ENCODE measurements around the gene CRTAC1.

Gene CRTAC1

DNA sequence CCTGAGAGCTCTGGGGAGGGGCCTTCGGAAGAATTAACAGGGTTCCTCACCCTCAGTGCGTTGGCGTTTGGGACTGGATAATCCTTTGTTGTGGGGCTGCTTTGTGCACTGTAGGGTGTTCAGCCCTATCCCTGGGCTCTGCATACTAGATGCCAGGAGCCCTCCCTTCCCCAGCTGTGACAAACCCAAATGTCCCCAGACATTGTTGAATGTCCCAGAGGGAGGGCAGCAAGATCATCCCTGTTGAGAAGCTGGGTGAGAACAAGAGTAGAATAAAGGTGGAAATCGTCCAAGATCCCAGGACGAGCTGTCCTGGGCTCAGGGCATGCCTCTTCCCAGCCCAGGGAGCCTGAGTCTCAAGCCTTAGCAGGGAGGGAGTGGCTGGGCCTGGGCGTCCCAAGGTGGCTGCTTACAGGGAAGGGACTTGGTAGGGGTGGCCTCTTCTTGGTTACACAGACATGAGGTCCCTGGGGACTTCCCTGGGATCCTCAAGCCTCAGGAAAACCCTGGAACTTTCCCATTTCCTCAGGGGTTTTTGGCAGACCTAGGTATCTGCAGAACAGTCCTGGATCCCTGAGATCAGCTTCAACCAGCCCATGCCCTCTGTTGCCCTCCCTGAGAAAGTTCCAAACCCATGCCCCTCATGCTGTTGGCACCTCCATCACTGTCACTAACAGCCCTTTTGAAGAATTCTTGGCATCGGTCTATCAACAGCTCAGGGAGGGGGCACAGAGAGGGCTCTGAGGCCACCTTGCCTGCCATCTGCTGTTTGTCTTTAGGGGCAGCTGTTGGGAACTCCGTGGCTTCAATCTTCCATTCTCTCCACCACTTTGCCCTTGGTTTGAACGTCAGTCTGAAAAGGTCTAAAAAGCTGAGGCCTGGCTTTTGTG, 127.0 kb downstream of the CRTAC1 start:
- TF ChIP-seq, protein P1, sequence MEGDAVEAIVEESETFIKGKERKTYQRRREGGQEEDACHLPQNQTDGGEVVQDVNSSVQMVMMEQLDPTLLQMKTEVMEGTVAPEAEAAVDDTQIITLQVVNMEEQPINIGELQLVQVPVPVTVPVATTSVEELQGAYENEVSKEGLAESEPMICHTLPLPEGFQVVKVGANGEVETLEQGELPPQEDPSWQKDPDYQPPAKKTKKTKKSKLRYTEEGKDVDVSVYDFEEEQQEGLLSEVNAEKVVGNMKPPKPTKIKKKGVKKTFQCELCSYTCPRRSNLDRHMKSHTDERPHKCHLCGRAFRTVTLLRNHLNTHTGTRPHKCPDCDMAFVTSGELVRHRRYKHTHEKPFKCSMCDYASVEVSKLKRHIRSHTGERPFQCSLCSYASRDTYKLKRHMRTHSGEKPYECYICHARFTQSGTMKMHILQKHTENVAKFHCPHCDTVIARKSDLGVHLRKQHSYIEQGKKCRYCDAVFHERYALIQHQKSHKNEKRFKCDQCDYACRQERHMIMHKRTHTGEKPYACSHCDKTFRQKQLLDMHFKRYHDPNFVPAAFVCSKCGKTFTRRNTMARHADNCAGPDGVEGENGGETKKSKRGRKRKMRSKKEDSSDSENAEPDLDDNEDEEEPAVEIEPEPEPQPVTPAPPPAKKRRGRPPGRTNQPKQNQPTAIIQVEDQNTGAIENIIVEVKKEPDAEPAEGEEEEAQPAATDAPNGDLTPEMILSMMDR (conservative IDR thresholded peaks at IDR 0.05; ENCODE audit: low read depth, low read length) = peak; percentile 29
- no peak overlapping the region for H3K4me3 ChIP-seq (ENCODE audit: low read length)
- no peak for DNase-seq (ENCODE audit: low read depth)

DNA sequence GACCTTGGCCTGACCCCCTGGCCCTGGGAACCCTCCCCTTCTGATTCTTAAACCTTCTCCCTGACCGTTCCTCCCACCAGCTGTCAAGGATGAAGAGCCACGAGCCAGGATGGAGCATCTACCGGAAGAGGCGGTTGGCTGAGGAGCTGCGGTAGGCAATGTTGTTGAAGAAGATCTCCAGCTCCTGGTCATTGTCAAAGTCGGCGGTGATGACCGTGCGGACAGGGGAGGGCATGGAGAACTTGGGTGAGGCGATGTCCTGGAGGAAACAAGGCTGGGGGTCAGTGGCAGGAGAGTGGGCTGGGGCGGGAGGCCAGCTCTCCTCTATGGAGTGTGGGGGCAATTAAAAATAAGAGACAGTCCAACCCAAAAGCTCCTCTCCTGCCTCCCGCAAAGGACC, 129.0 kb downstream of the CRTAC1 start:
- TF ChIP-seq, protein P1 (conservative IDR thresholded peaks at IDR 0.05; ENCODE audit: low read depth, low read length) = no peak
- no peak for DNase-seq (ENCODE audit: low read depth)
- no peak overlapping the region for H3K4me3 ChIP-seq (ENCODE audit: low read length)

DNA sequence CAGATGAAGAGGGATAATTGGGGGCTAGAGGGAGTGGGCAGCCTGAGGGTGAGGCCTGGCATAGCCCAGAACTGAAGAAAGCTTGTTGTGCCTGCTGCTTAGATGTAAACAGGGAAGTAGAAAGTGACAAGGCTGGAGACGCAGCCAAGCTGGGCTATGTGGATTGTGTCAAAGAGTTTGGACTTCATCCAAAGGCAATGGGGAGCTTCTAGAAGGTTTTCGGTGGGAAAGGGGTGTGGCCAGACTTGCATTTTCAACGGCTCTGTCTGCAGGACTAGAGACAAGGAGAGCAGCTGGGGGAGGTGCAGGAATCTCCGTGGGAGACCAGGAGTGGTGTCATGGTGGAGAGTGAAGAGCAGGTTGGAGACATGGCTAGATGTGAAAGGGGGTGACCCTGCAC, 132.0 kb downstream of the CRTAC1 start:
- H3K4me3 ChIP-seq (ENCODE audit: low read length) = no peak overlapping the region
- DNase-seq (ENCODE audit: low read depth) = no peak
- TF ChIP-seq, protein P1 (conservative IDR thresholded peaks at IDR 0.05; ENCODE audit: low read depth, low read length) = no peak

DNA sequence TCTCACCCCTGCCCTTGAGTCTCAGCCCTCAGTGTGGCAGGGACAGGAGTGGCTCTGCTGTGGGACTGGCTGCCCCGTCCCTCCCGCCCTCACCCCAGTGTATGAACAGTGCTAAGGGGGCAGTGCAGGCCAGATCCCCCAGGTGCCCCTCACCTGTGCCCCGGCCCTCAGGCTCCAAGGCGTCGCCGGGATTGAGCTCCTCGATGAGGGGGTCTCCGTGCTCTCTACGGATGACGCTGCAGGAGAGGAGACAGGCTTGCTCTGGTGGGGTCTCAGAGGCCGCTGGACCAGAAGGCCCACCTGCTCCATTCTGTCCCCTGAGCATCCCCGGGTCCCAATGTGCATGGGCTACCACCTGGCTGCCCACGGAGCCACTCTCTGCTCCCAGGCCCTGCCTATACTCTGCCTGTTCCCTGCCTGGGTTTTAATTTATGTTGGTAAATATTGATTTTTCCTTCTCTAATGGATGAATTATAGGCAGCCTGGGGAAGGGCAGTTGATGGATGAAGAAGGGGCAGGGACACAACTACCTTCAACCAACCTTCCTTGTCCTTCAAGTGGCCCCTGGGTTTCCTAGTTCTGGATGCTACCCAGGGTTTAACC, 133.6 kb downstream of the CRTAC1 start:
- no peak for DNase-seq (ENCODE audit: low read depth)
- no peak overlapping the region for H3K4me3 ChIP-seq (ENCODE audit: low read length)
- TF ChIP-seq, protein P1 (conservative IDR thresholded peaks at IDR 0.05; ENCODE audit: low read depth, low read length) = no peak

DNA sequence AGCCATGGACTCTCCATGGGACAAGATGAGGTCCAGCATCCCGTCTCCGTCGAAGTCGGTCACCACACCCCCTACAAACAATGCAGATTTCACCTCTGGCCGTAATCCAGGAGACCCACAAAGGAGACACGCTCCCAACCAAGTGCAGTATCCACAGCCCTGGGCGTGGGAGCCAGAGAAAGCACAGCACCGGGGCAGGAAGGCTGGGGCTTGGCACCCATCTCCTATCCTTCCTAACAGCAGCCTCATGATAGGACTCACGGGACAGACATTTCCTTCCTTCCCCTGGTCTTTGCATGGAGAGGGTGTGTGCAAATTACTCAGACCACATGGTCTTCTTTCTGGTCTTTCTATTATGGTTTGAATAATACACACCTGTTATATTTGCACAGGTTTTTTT, 134.5 kb downstream of the CRTAC1 start:
- H3K4me3 ChIP-seq (ENCODE audit: low read length) = no peak overlapping the region
- DNase-seq (ENCODE audit: low read depth) = no peak
- TF ChIP-seq, protein P1 (conservative IDR thresholded peaks at IDR 0.05; ENCODE audit: low read depth, low read length) = no peak

DNA sequence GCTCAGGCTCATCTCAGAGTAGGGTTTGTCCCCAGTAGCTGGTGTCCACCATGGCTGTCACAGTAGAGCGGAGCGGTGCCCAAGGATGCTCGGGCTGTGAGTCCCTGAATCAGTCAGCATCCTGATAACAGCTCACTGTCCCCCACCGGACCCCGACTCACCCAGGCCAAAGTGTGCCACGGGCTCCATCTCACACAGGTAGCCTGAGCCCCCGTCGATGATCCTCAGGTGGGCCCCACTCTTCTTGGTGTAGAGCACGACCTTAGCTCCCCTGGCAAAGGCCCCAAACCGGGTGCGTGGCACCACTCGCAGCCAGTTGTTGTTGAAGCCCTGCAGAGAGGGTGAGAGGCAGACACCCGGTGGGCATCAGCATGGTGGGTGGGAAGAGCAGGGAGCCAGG, 135.3 kb downstream of the CRTAC1 start:
- H3K4me3 ChIP-seq (ENCODE audit: low read length) = no peak overlapping the region
- DNase-seq (ENCODE audit: low read depth) = no peak
- TF ChIP-seq, protein P1 (conservative IDR thresholded peaks at IDR 0.05; ENCODE audit: low read depth, low read length) = no peak

DNA sequence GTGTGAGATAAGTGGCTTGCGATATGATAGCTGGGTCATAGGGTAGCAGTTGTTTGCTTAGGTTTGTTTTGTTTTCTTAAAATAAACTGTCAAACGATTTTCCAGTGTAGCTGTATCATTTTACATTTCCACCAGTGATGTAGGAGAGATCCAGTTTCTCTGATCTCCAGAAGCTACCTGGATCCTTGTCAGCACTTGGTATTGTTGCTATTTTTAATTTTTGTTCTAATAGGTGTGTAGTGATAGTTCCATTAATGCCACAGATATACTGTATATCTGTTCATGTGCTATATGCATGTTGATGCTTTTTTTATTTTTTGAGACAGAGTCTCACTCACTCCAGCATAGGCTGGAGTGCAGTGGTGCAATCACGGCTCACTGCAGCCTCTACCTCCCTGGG, 136.3 kb downstream of the CRTAC1 start:
- H3K4me3 ChIP-seq (ENCODE audit: low read length) = no peak overlapping the region
- DNase-seq (ENCODE audit: low read depth) = no peak
- TF ChIP-seq, protein P1 (conservative IDR thresholded peaks at IDR 0.05; ENCODE audit: low read depth, low read length) = no peak

Data from retinal pigment epithelial cell (primary cell).